ENCODE measurements around the gene DUSP3. TPM values are rescaled to one million over a fixed set of nuclear protein-coding genes. Genes with fewer than 3 reads are reported as not detected.

DUSP3 gene
- total and polyA plus RNA-seq, 2 of the 13 experiments (the other 11 are each of a cell fraction or from before 2014, with no cell fraction given), result 60.0 to 71.5 TPM

- peak; percentile 77; the same call in 1 of the 2 replicates for TF ChIP-seq MIER3 (CRISPR knock-in tag; IDR thresholded peaks at IDR 0.05; ENCODE audit: borderline replicate concordance)
- TF ChIP-seq CBFB (CRISPR knock-in tag; IDR thresholded peaks at IDR 0.05), result no peak
- TF ChIP-seq ATF3 (CRISPR knock-in tag; IDR thresholded peaks at IDR 0.05), result peak; percentile 83; the same call in 1 of the 2 replicates
- peak in 1 of 2 experiments; percentile 76; a peak in 1 of 4 replicates for TF ChIP-seq KLF16 (CRISPR knock-in tag; IDR thresholded peaks at IDR 0.05)
- peak; percentile 94; the same call in 1 of the 2 replicates for TF ChIP-seq MIXL1 (CRISPR knock-in tag; IDR thresholded peaks at IDR 0.05)
- TF ChIP-seq CHCHD3 (CRISPR knock-in tag; IDR thresholded peaks at IDR 0.05), result no peak
- peak; percentile 84; the same call in 1 of the 2 replicates for TF ChIP-seq ZNF354B (CRISPR knock-in tag; IDR thresholded peaks at IDR 0.05)
- TF ChIP-seq ESRRA (CRISPR knock-in tag; IDR thresholded peaks at IDR 0.05; ENCODE audit: low read depth), result peak; percentile 41; the same call in 1 of the 2 replicates
- TF ChIP-seq SALL1 (CRISPR knock-in tag; IDR thresholded peaks at IDR 0.05), result no peak; the same call in 1 of the 2 replicates
- TF ChIP-seq MAZ (IDR thresholded peaks at IDR 0.05; ENCODE audit: borderline replicate concordance, low read depth, low read length), result no peak
- no peak for TF ChIP-seq MAZ (CRISPR knock-in tag; IDR thresholded peaks at IDR 0.05; ENCODE audit: low read depth)
- TF ChIP-seq NFIC (IDR thresholded peaks at IDR 0.05; ENCODE audit: low read length), result peak; percentile 87
- TF ChIP-seq ATF1 (CRISPR knock-in tag; IDR thresholded peaks at IDR 0.05), result 0 out of 2 replicates have a peak, but pooled peaks have one; percentile 48
- peak; percentile 96 for TF ChIP-seq TBX2 (CRISPR knock-in tag; IDR thresholded peaks at IDR 0.05; ENCODE audit: borderline replicate concordance)
- TF ChIP-seq PBX2 (CRISPR knock-in tag; IDR thresholded peaks at IDR 0.05), result peak; percentile 41; the same call in 1 of the 2 replicates
- TF ChIP-seq ZNF546 (CRISPR knock-in tag; conservative IDR thresholded peaks at IDR 0.05), result no peak
- peak; percentile 81 for TF ChIP-seq HNF4A (CRISPR knock-in tag; IDR thresholded peaks at IDR 0.05)
- TF ChIP-seq HHEX (CRISPR knock-in tag; IDR thresholded peaks at IDR 0.05), result peak; percentile 99
- peak; percentile 76; the same call in 1 of the 2 replicates for TF ChIP-seq SMYD3 (CRISPR knock-in tag; IDR thresholded peaks at IDR 0.05)
- no peak for TF ChIP-seq RELA (CRISPR knock-in tag; IDR thresholded peaks at IDR 0.05)
- peak; percentile 40; the same call in 1 of the 2 replicates for TF ChIP-seq ZNF710 (CRISPR knock-in tag; IDR thresholded peaks at IDR 0.05; ENCODE audit: borderline replicate concordance)
- TF ChIP-seq PTBP1 (IDR thresholded peaks at IDR 0.05; ENCODE audit: low read depth, low read length, poor library complexity, severe bottlenecking), result no peak
- peak; percentile 40; the same call in 1 of the 2 replicates for TF ChIP-seq SP4 (CRISPR knock-in tag; IDR thresholded peaks at IDR 0.05)
- TF ChIP-seq TBX3 (IDR thresholded peaks at IDR 0.05; ENCODE audit: borderline replicate concordance), result peak; percentile 95
- TF ChIP-seq ZBTB46 (CRISPR knock-in tag; IDR thresholded peaks at IDR 0.05; ENCODE audit: borderline replicate concordance), result no peak
- TF ChIP-seq GATA4 (IDR thresholded peaks at IDR 0.05; ENCODE audit: borderline replicate concordance, low read depth), result peak; percentile 90; the same call in 1 of the 2 replicates
- no peak for TF ChIP-seq GABPA (IDR thresholded peaks at IDR 0.05; ENCODE audit: low read depth, low read length)
- 0 out of 2 replicates have a peak, but pooled peaks have one; percentile 35 for TF ChIP-seq GABPA (CRISPR knock-in tag; IDR thresholded peaks at IDR 0.05; ENCODE audit: low read depth)
- peak; percentile 54 for TF ChIP-seq MED1 (CRISPR knock-in tag; IDR thresholded peaks at IDR 0.05)
These were observed 23.1 kb upstream of the DUSP3 start (continued) for GRCh38 chr17:43801844-43802243.
